Tibial artery (tissue), 4 donors: ENCODE measurements around the gene NHSL2.

Experiments
- DNase-seq, 2 donors: peaks; one replicate each; pipeline ENCODE4 v3.0.0-alpha.2; 2019
- H3K27ac ChIP-seq, 2 donors: fragments of 200-600 bp; sonication (generic) in 1 of 2; 1 replicate in 1 of 2; 2 replicates in 1 of 2; pipeline ENCODE4 v1.5.1; 2018 to 2019; ENCODE audit warnings: mild to moderate bottlenecking in 1 of 2
- H3K27me3 ChIP-seq, 2 donors: fragments of 200-600 bp; sonication (generic) in 1 of 2; one replicate each; pipeline versions ENCODE4 v1.5.1 to v1.6.0; 2016 to 2019
- H3K36me3 ChIP-seq, 3 donors: fragments of 200-600 bp; sonication (generic) in 2 of 3; one replicate each; pipeline ENCODE4 v1.5.1; 2016 to 2019; ENCODE audit warnings: mild to moderate bottlenecking in 2 of 3
- H3K4me1 ChIP-seq, 4 donors: fragments of 200-600 bp; sonication (generic) in 2 of 4; 1 replicate in 3 of 4; 2 replicates in 1 of 4; pipeline ENCODE4 v1.5.1; 2016 to 2019
- H3K4me3 ChIP-seq, 2 donors: fragments of 200-600 bp; sonication (generic) in 1 of 2; 1 replicate in 1 of 2; 2 replicates in 1 of 2; pipeline ENCODE4 v1.5.1; 2018 to 2019; ENCODE audit warnings: mild to moderate bottlenecking in 2 of 2
- H3K9me3 ChIP-seq, 3 donors: fragments of 200-600 bp; sonication (generic) in 1 of 3; one replicate each; pipeline ENCODE4 v1.5.1; 2016 to 2019
- CTCF ChIP-seq, 2 experiments: fragments of 200-600 bp in 1 of 2; fragments of 450-650 bp in 1 of 2; IDR thresholded peaks; one replicate each; pipeline ENCODE4 v1.5.1; 2017 to 2019; ENCODE audit warnings: antibody characterized with exemption in 2 of 2, mild to moderate bottlenecking in 1 of 2, moderate library complexity in 1 of 2
- intact Hi-C: fragments of 100-400 bp; cut with DNase I; formaldehyde crosslinking; loops from one replicate; pipeline ENCODE4 v1.15.0; 2023; ENCODE audit warnings: low total_unique reads

NHSL2 gene

GRCh38 chrX:72006461-72006860 lies 95.8 kb downstream of the NHSL2 start:
- Histone ChIP-seq H3K9me3 (no peaks in the 10 kb centered on the region), H3K4me3 (no peak overlapping the region), H3K36me3 (no peaks in the 10 kb centered on the region), H3K27me3 (no peaks in the 10 kb centered on the region), H3K4me1 (peaks cover 0 to 26% (median 7%) of the 10 kb centered on the region in 4 donors), H3K27ac (no peak overlapping the region)
- DNase-seq: no peak
- intact Hi-C loops: no loop called here
- TF ChIP-seq CTCF (IDR thresholded peaks at IDR 0.05): no peak

- no peaks in the 10 kb centered on the region for H3K36me3 ChIP-seq
- no peak for TF ChIP-seq CTCF (IDR thresholded peaks at IDR 0.05)
- no peak overlapping the region for H3K27ac ChIP-seq
- no peak for DNase-seq
- H3K4me3 ChIP-seq: no peak overlapping the region
- H3K9me3 ChIP-seq: no peaks in the 10 kb centered on the region
- H3K4me1 ChIP-seq: peaks cover 0 to 14% (median 4%) of the 10 kb centered on the region in 4 donors
- H3K27me3 ChIP-seq: no peaks in the 10 kb centered on the region
- intact Hi-C loops: no loop called here
Observed at GRCh38 chrX:72009731-72010130, 99.1 kb downstream of the NHSL2 start.

GRCh38 chrX:72011734-72012133 lies 101.1 kb downstream of the NHSL2 start:
- intact Hi-C loops: no loop called here

GRCh38 chrX:72015383-72015782 lies 104.7 kb downstream of the NHSL2 start:
- no peaks in the 10 kb centered on the region for H3K9me3 ChIP-seq
- TF ChIP-seq CTCF (IDR thresholded peaks at IDR 0.05): no peak
- no peak for DNase-seq
- intact Hi-C loops: no loop called here
- peaks cover 0 to 10% (median 3%) of the 10 kb centered on the region in 4 donors for H3K4me1 ChIP-seq
- no peaks in the 10 kb centered on the region for H3K27me3 ChIP-seq
- no peaks in the 10 kb centered on the region for H3K36me3 ChIP-seq
- no peak overlapping the region for H3K27ac ChIP-seq
- no peak overlapping the region for H3K4me3 ChIP-seq

More at GRCh38 chrX:72011734-72012133, 101.1 kb downstream of the NHSL2 start:
- no peaks in the 10 kb centered on the region for H3K36me3 ChIP-seq
- DNase-seq: no peak
- H3K27me3 ChIP-seq: no peaks in the 10 kb centered on the region
- no peak for TF ChIP-seq CTCF (IDR thresholded peaks at IDR 0.05)
- no peak overlapping the region for H3K27ac ChIP-seq
- H3K4me3 ChIP-seq: no peak overlapping the region
- H3K9me3 ChIP-seq: no peaks in the 10 kb centered on the region
- peaks cover 0 to 12% (median 4%) of the 10 kb centered on the region in 4 donors for H3K4me1 ChIP-seq

- intact Hi-C loops: no loop called here
- no peak for TF ChIP-seq CTCF (IDR thresholded peaks at IDR 0.05)
- Histone ChIP-seq H3K27me3 (no peaks in the 10 kb centered on the region), H3K9me3 (no peaks in the 10 kb centered on the region), H3K4me1 (peaks cover 0 to 10% (median 3%) of the 10 kb centered on the region in 4 donors), H3K27ac (no peak overlapping the region), H3K4me3 (no peak overlapping the region), H3K36me3 (no peaks in the 10 kb centered on the region)
- no peak for DNase-seq
Observed at GRCh38 chrX:72016881-72017783, 106.5 kb downstream of the NHSL2 start.
